H9 (cell line): ENCODE results near the gene CDYL. TPM values are rescaled to one million over a fixed set of nuclear protein-coding genes. Genes with fewer than 3 reads are reported as not detected.

Experiments
- DNase-seq: peaks from one replicate; pipeline ENCODE4 v3.0.0-alpha.2; 2017
- H2AFZ ChIP-seq: one replicate; pipeline ENCODE4 v1.6.1; 2013; ENCODE audit warnings: mild to moderate bottlenecking, low read length, control low read depth, moderate library complexity
- H2AK5ac ChIP-seq: 2 replicates; pipeline ENCODE4 v1.6.1; 2013; ENCODE audit warnings: low read length, control low read depth, mixed read lengths; ENCODE audit not compliant: insufficient read length
- H2BK120ac ChIP-seq: one replicate; pipeline ENCODE4 v1.6.1; 2013; ENCODE audit warnings: low read depth, mild to moderate bottlenecking, low read length, control low read depth, inconsistent platforms; ENCODE audit not compliant: poor library complexity, severe bottlenecking
- H2BK12ac ChIP-seq: 2 replicates; pipeline ENCODE4 v1.6.1; 2013; ENCODE audit warnings: low read length, control low read depth, mixed read lengths, low read depth; ENCODE audit not compliant: insufficient read length
- H2BK15ac ChIP-seq: 2 replicates; pipeline ENCODE4 v1.6.1; 2013; ENCODE audit warnings: low read depth, low read length, control low read depth
- H2BK20ac ChIP-seq: one replicate; pipeline ENCODE4 v1.6.1; 2013; ENCODE audit warnings: low read depth, mild to moderate bottlenecking, low read length, control low read depth, inconsistent platforms; ENCODE audit not compliant: poor library complexity, severe bottlenecking
- H2BK5ac ChIP-seq: 2 replicates; pipeline ENCODE4 v1.6.1; 2013; ENCODE audit warnings: low read length, control low read depth, mixed read lengths; ENCODE audit not compliant: insufficient read length
- H3K14ac ChIP-seq: 2 replicates; pipeline ENCODE4 v1.6.1; 2013; ENCODE audit warnings: low read length, control low read depth; ENCODE audit not compliant: insufficient read depth
- H3K18ac ChIP-seq: 2 replicates; pipeline ENCODE4 v1.6.1; 2013; ENCODE audit warnings: low read depth, mild to moderate bottlenecking, mixed read lengths, low read length, control low read depth; ENCODE audit not compliant: insufficient read length
- H3K23ac ChIP-seq: 2 replicates; pipeline ENCODE4 v1.6.1; 2013; ENCODE audit warnings: low read length, control low read depth, mixed read lengths, low read depth; ENCODE audit not compliant: insufficient read length
- H3K23me2 ChIP-seq: 2 replicates; pipeline ENCODE4 v1.6.1; 2013; ENCODE audit warnings: low read depth, mild to moderate bottlenecking, mixed read lengths, low read length, control low read depth; ENCODE audit not compliant: insufficient read length, poor library complexity, severe bottlenecking
- H3K27ac ChIP-seq: 2 replicates; pipeline ENCODE4 v1.5.1; 2013; ENCODE audit warnings: low read length, control low read depth, mixed read lengths, low read depth; ENCODE audit not compliant: insufficient read length
- H3K27me3 ChIP-seq: 2 replicates; pipeline ENCODE4 v1.6.1; 2013; ENCODE audit warnings: low read length, control low read depth, inconsistent platforms; ENCODE audit not compliant: insufficient read depth
- H3K4ac ChIP-seq: 2 replicates; pipeline ENCODE4 v1.6.1; 2013; ENCODE audit warnings: low read depth, mild to moderate bottlenecking, control low read depth, inconsistent platforms, low read length, moderate library complexity
- H3K4me1 ChIP-seq: 2 replicates; pipeline ENCODE4 v1.6.1; 2013; ENCODE audit warnings: low read length, control low read depth, inconsistent platforms; ENCODE audit not compliant: insufficient read depth
- H3K4me2 ChIP-seq: 2 replicates; pipeline ENCODE4 v1.6.1; 2013; ENCODE audit warnings: low read length, control low read depth, mixed read lengths; ENCODE audit not compliant: insufficient read length, insufficient read depth
- H3K56ac ChIP-seq: 2 replicates; pipeline ENCODE4 v1.6.1; 2013; ENCODE audit warnings: low read depth, mild to moderate bottlenecking, mixed read lengths, low read length, control low read depth; ENCODE audit not compliant: insufficient read length
- H3K79me1 ChIP-seq: 2 replicates; pipeline ENCODE4 v1.6.1; 2013; ENCODE audit warnings: low read depth, mild to moderate bottlenecking, moderate library complexity, low read length, control low read depth, inconsistent platforms; ENCODE audit not compliant: insufficient read depth, poor library complexity, severe bottlenecking
- H3K79me2 ChIP-seq: 2 replicates; pipeline ENCODE4 v1.6.1; 2013; ENCODE audit warnings: low read length, control low read depth, inconsistent platforms; ENCODE audit not compliant: insufficient read depth
- H3K9ac ChIP-seq: 2 replicates; pipeline ENCODE4 v1.6.1; 2013; ENCODE audit warnings: low read length, control low read depth, mixed read lengths; ENCODE audit not compliant: insufficient read length; ENCODE audit errors: extremely low read depth
- H3K9me3 ChIP-seq: one replicate; pipeline ENCODE4 v1.6.1; 2013; ENCODE audit warnings: low read depth, low read length, inconsistent platforms; ENCODE audit not compliant: control insufficient read depth
- H3T11ph ChIP-seq: one replicate; pipeline ENCODE4 v1.6.1; 2013; ENCODE audit warnings: mild to moderate bottlenecking, low read length, control low read depth, inconsistent platforms
- H4K20me1 ChIP-seq: one replicate; pipeline ENCODE4 v1.6.1; 2013; ENCODE audit not compliant: control insufficient read depth, insufficient read length, insufficient read depth
- H4K5ac ChIP-seq: 2 replicates; pipeline ENCODE4 v1.6.1; 2013; ENCODE audit warnings: low read depth, mild to moderate bottlenecking, mixed read lengths, low read length, control low read depth; ENCODE audit not compliant: insufficient read length
- H4K8ac ChIP-seq: replicated peaks from 2 replicates; pipeline ENCODE4 v1.6.1; 2013; ENCODE audit warnings: low read length, control low read depth, mixed read lengths, low read depth; ENCODE audit not compliant: insufficient read length
- H4K91ac ChIP-seq: 2 replicates; pipeline ENCODE4 v1.6.1; 2013; ENCODE audit warnings: low read depth, mild to moderate bottlenecking, moderate library complexity, mixed read lengths, low read length, control low read depth; ENCODE audit not compliant: insufficient read length
- H3K27ac Mint-ChIP-seq, 3 experiments: 2 replicates in 2 of 3; 3 replicates in 1 of 3; pipeline ENCODE4 v1.8.0; 2020 to 2021; ENCODE audit warnings: mixed read lengths in 3 of 3, mild to moderate bottlenecking in 1 of 3, moderate library complexity in 1 of 3
- H3K27me3 Mint-ChIP-seq: 2 replicates; pipeline ENCODE4 v1.8.0; 2021; ENCODE audit warnings: low read depth, mild to moderate bottlenecking, moderate library complexity, mixed read lengths
- H3K36me3 Mint-ChIP-seq, 3 experiments: 2 replicates in 2 of 3; 3 replicates in 1 of 3; pipeline ENCODE4 v1.8.0; 2020 to 2021; ENCODE audit warnings: low read depth in 3 of 3, mixed read lengths in 3 of 3; ENCODE audit not compliant: insufficient read depth in 1 of 3
- H3K4me1 Mint-ChIP-seq, 2 experiments: 2 replicates each; pipeline ENCODE4 v1.8.0; 2020; ENCODE audit warnings: mixed read lengths in 2 of 2
- H3K4me3 Mint-ChIP-seq, 2 experiments: 2 replicates in 1 of 2; 3 replicates in 1 of 2; pipeline ENCODE4 v1.8.0; 2020 to 2021; ENCODE audit warnings: mild to moderate bottlenecking in 2 of 2, mixed read lengths in 2 of 2, moderate library complexity in 1 of 2
- H3K9me3 Mint-ChIP-seq, 2 experiments: 2 replicates in 1 of 2; 3 replicates in 1 of 2; pipeline ENCODE4 v1.8.0; 2020; ENCODE audit warnings: mild to moderate bottlenecking in 2 of 2, mixed read lengths in 2 of 2, moderate library complexity in 1 of 2
- WGBS: extraction: QIAGEN DNeasy Blood & Tissue Kit; methylation state at CpG from one replicate; pipeline ENCODE4 v1.1.7; 2013; ENCODE audit warnings: missing lambda C conversion rate, low lambda C conversion rate, mixed read lengths; ENCODE audit not compliant: insufficient read length; ENCODE audit errors: extremely low coverage; 5-methylcytosine and 5-hydroxymethylcytosine counted together
- total RNA-seq: library from RNA; stranded (reverse); gene quantifications from 2 replicates; pipeline ENCODE4 v1.2.1, GENCODE V29; 2021
- TF ChIP-seq, protein P1 (sequence below): fragments of 200-600 bp; sonication (generic); conservative IDR thresholded peaks from 3 replicates; pipeline ENCODE4 v1.8.0; 2021; ENCODE audit warnings: antibody characterized with exemption, mild to moderate bottlenecking

Gene CDYL
- total RNA-seq, 1 experiment from 2014 or later, result 95.0 TPM

- Histone ChIP-seq H3K23me2 (no peaks in the 10 kb centered on the region), H3K4me2 (no peak overlapping the region)
- peaks cover 68 to 71% of the 10 kb centered on the region in 2 experiments for H3K4me1 Mint-ChIP-seq
Measured at GRCh38 chr6:4912559-4912958, 136.4 kb downstream of the CDYL start.

More at GRCh38 chr6:4912559-4912958, 136.4 kb downstream of the CDYL start:
- Histone ChIP-seq H3K4ac (no peak overlapping the region), H2BK120ac (no peak overlapping the region), H2BK20ac (no peak overlapping the region), H2AK5ac (no peak overlapping the region), H4K8ac (no peak overlapping the region), H3K9me3 (no peaks in the 10 kb centered on the region), H3K27me3 (no peaks in the 10 kb centered on the region), H4K5ac (no peak overlapping the region), H4K20me1 (no peaks in the 10 kb centered on the region), H3T11ph (no peak overlapping the region), H4K91ac (no peak overlapping the region), H3K27ac (no peak overlapping the region), H2BK12ac (no peak overlapping the region), H3K14ac (no peak overlapping the region), H2BK5ac (no peak overlapping the region), H2BK15ac (no peak overlapping the region), H3K23ac (no peak overlapping the region), H3K4me1 (peaks cover 25% of the 10 kb centered on the region), H3K79me2 (peaks cover 21% of the 10 kb centered on the region; the same call in 1 of the 2 replicates), H3K18ac (no peak overlapping the region), H2AFZ (no peak overlapping the region), H3K79me1 (peaks cover 12% of the 10 kb centered on the region), H3K56ac (no peak overlapping the region), H3K9ac (no peak overlapping the region)
- Mint-ChIP-seq H3K9me3 (no peaks in the 10 kb centered on the region), H3K27ac (peak overlapping the region in 2 of 3 experiments; percentile 3 to 66; a peak in 5 of 7 replicates), H3K4me3 (no peak overlapping the region; a peak in 1 of 5 replicates), H3K27me3 (no peaks in the 10 kb centered on the region), H3K36me3 (peaks cover 11 to 21% (median 19%) of the 10 kb centered on the region in 3 experiments; a peak in 6 of 7 replicates)
- TF ChIP-seq, protein P1, sequence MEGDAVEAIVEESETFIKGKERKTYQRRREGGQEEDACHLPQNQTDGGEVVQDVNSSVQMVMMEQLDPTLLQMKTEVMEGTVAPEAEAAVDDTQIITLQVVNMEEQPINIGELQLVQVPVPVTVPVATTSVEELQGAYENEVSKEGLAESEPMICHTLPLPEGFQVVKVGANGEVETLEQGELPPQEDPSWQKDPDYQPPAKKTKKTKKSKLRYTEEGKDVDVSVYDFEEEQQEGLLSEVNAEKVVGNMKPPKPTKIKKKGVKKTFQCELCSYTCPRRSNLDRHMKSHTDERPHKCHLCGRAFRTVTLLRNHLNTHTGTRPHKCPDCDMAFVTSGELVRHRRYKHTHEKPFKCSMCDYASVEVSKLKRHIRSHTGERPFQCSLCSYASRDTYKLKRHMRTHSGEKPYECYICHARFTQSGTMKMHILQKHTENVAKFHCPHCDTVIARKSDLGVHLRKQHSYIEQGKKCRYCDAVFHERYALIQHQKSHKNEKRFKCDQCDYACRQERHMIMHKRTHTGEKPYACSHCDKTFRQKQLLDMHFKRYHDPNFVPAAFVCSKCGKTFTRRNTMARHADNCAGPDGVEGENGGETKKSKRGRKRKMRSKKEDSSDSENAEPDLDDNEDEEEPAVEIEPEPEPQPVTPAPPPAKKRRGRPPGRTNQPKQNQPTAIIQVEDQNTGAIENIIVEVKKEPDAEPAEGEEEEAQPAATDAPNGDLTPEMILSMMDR, result peak; percentile 50
- WGBS, result no CpG with 5 or more reads among the region's 5 CpGs
- no peak for DNase-seq
